Thyroid gland (tissue), 4 donors: ENCODE measurements around the gene DISC1. TPM values are rescaled to one million over a fixed set of nuclear protein-coding genes. Genes with fewer than 3 reads are reported as not detected.

Experiments
- DNase-seq, 2 donors: peaks; one replicate each; pipeline ENCODE4 v3.0.0-alpha.2; 2019
- H3K27ac ChIP-seq, 3 donors: fragments of 200-600 bp; sonication (generic); 1 replicate in 2 of 3; 2 replicates in 1 of 3; pipeline ENCODE4 v1.5.1; 2016 to 2019; ENCODE audit warnings: mild to moderate bottlenecking in 1 of 3, moderate library complexity in 1 of 3
- H3K27me3 ChIP-seq: fragments of 200-600 bp; sonication (generic); one replicate; pipeline ENCODE4 v1.5.1; 2019
- H3K36me3 ChIP-seq, 2 donors: fragments of 200-600 bp; sonication (generic); one replicate each; pipeline ENCODE4 v1.5.1; 2016 to 2019
- H3K4me1 ChIP-seq, 2 donors: fragments of 200-600 bp; sonication (generic); one replicate each; pipeline ENCODE4 v1.5.1; 2017 to 2019
- H3K4me3 ChIP-seq, 3 donors: fragments of 200-600 bp; sonication (generic); replicated peaks in 1 of 3; 1 replicate in 2 of 3; 2 replicates in 1 of 3; pipeline ENCODE4 v1.5.1; 2016; ENCODE audit warnings: mild to moderate bottlenecking in 1 of 3
- H3K9me3 ChIP-seq: fragments of 200-600 bp; sonication (generic); one replicate; pipeline ENCODE4 v1.5.1; 2017
- POLR2A ChIP-seq, 2 donors: fragments of 450-650 bp; IDR thresholded peaks; one replicate each; pipeline ENCODE4 v1.6.1; 2017; ENCODE audit warnings: antibody characterized with exemption in 2 of 2, mild to moderate bottlenecking in 2 of 2, moderate library complexity in 1 of 2
- WGBS, 2 donors: methylation state at CpG; one replicate each; pipeline ENCODE4 v1.1.5; 2017; 5-methylcytosine and 5-hydroxymethylcytosine counted together
- intact Hi-C: fragments of 100-400 bp; cut with DNase I; formaldehyde crosslinking; loops from one replicate; pipeline ENCODE4 v1.15.1; 2023
- total RNA-seq, 4 donors: library from RNA; depleted of rRNA; stranded (reverse); fragments of >200 nt; gene quantifications; one replicate each; pipeline ENCODE4 v1.2.3, GENCODE V29; 2016
- TF ChIP-seq, protein P1 (sequence below), 6 experiments: fragments of 200-600 bp in 3 of 6; fragments of 450-650 bp in 3 of 6; sonication (generic) in 3 of 6; IDR thresholded peaks; one replicate each; pipeline ENCODE4 v1.5.1; 2016 to 2019; ENCODE audit warnings: antibody characterized with exemption in 6 of 6, mild to moderate bottlenecking in 2 of 6, inconsistent platforms in 1 of 6, moderate library complexity in 1 of 6

The DISC1 gene
- total RNA-seq, 4 donors from 2014 or later, result 6.9 to 17.7 (median 9.8) TPM

DNA sequence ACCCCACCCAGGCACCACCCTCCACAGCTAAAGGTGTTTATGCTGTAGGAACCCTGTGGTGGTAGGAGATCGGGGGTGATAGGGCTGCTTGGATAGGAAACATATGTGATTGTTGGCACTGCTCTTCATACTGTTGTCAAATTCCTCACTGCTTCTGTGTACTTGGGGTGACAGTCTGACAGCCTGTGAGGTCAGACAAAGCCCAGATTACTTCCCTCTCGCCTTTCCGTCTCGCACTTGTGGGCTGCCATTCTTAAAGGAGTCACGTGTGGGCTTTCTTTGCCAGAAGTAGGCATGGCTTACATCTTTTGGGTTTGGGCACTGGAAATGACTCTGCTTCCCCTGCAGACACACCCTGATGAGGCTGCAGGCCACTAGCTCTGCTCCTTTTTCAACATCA is 363.8 kb downstream of the DISC1 start:
- H3K27ac ChIP-seq, result no peak overlapping the region
- H3K4me3 ChIP-seq, result no peak overlapping the region
- H3K9me3 ChIP-seq, result no peaks in the 10 kb centered on the region
- H3K4me1 ChIP-seq, result no peaks in the 10 kb centered on the region
- no peaks in the 10 kb centered on the region for H3K27me3 ChIP-seq
- DNase-seq, result no peak
- TF ChIP-seq, protein P1, sequence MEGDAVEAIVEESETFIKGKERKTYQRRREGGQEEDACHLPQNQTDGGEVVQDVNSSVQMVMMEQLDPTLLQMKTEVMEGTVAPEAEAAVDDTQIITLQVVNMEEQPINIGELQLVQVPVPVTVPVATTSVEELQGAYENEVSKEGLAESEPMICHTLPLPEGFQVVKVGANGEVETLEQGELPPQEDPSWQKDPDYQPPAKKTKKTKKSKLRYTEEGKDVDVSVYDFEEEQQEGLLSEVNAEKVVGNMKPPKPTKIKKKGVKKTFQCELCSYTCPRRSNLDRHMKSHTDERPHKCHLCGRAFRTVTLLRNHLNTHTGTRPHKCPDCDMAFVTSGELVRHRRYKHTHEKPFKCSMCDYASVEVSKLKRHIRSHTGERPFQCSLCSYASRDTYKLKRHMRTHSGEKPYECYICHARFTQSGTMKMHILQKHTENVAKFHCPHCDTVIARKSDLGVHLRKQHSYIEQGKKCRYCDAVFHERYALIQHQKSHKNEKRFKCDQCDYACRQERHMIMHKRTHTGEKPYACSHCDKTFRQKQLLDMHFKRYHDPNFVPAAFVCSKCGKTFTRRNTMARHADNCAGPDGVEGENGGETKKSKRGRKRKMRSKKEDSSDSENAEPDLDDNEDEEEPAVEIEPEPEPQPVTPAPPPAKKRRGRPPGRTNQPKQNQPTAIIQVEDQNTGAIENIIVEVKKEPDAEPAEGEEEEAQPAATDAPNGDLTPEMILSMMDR (IDR thresholded peaks at IDR 0.05), result no peak
- no peak for TF ChIP-seq POLR2A (IDR thresholded peaks at IDR 0.05)
- 70 to 91% methylated on average over 5 of the region's 5 CpGs for WGBS, 2 donors
- intact Hi-C loops, result no loop called here
- H3K36me3 ChIP-seq, result no peaks in the 10 kb centered on the region

- H3K9me3 ChIP-seq, result no peaks in the 10 kb centered on the region
- intact Hi-C loops, result no loop called here
- no peak for TF ChIP-seq POLR2A (IDR thresholded peaks at IDR 0.05)
- TF ChIP-seq, protein P1 (IDR thresholded peaks at IDR 0.05), result no peak
- no peaks in the 10 kb centered on the region for H3K36me3 ChIP-seq
- no peaks in the 10 kb centered on the region for H3K27me3 ChIP-seq
- no peaks in the 10 kb centered on the region for H3K4me1 ChIP-seq
- no peak overlapping the region for H3K27ac ChIP-seq
- WGBS, 2 donors, result 68 to 73% methylated on average over 8 of the region's 8 CpGs
- no peak overlapping the region for H3K4me3 ChIP-seq
- DNase-seq, result no peak
These were observed 364.6 kb downstream of the DISC1 start for GRCh38 chr1:231991231-231991630.

- no peaks in the 10 kb centered on the region for H3K36me3 ChIP-seq
- 87 to 91% methylated on average over 2 of the region's 2 CpGs for WGBS, 2 donors
- no peak for TF ChIP-seq POLR2A (IDR thresholded peaks at IDR 0.05)
- TF ChIP-seq, protein P1 (IDR thresholded peaks at IDR 0.05), result no peak
- no peak overlapping the region for H3K27ac ChIP-seq
- intact Hi-C loops, result no loop called here
- DNase-seq, result no peak
- H3K9me3 ChIP-seq, result no peaks in the 10 kb centered on the region
- H3K27me3 ChIP-seq, result no peaks in the 10 kb centered on the region
- no peaks in the 10 kb centered on the region for H3K4me1 ChIP-seq
- no peak overlapping the region for H3K4me3 ChIP-seq
These were observed 367.4 kb downstream of the DISC1 start for GRCh38 chr1:231993968-231994455.

DNA sequence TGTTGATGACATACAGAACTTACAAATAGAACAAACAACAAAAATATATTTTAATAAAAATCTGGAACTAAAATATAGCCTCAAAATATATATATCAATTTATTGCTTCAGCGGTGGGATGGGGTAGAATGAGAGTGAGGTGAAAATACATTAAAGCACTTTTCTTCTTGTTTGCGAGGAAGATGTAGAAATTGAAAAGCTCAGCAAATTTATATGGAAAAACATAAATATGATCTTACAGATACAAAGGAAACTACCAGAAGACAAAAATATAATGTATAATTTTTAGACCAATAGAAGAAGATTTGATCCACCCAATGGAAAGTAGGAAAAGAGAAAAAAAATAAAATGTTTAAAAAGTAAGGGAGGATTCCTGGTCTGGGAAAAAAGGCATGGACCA is 372.2 kb downstream of the DISC1 start:
- Histone ChIP-seq H3K4me1 (no peaks in the 10 kb centered on the region), H3K27me3 (no peaks in the 10 kb centered on the region), H3K27ac (no peak overlapping the region), H3K4me3 (no peak overlapping the region), H3K9me3 (no peaks in the 10 kb centered on the region), H3K36me3 (no peaks in the 10 kb centered on the region)
- WGBS, 2 donors, result 97% methylated on average over 2 of the region's 2 CpGs
- TF ChIP-seq, protein P1 (IDR thresholded peaks at IDR 0.05), result no peak
- TF ChIP-seq POLR2A (IDR thresholded peaks at IDR 0.05), result no peak
- intact Hi-C loops, result no loop called here
- no peak for DNase-seq

DNA sequence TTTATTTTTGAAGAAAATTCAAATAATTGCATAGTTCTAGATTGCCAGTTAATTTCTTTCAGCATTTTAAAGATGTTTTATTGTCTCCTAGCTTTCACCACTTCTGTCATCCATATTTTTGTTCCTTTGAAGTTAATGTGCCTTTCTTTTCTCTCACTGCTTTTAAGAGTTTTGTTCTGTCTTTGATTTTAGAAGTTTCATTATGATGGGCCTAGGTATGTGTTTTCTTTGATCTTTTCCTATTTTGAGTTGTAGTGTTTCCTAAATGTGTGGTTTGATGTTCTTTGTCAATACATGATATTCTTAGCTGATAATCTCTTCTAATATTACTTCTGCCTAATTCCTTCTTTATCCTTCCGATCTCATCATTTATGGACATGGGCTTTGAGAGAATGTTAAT is 378.7 kb downstream of the DISC1 start:
- no peaks in the 10 kb centered on the region for H3K36me3 ChIP-seq
- no peak overlapping the region for H3K4me3 ChIP-seq
- no peak overlapping the region for H3K27ac ChIP-seq
- DNase-seq, result no peak
- no peaks in the 10 kb centered on the region for H3K27me3 ChIP-seq
- H3K4me1 ChIP-seq, result no peaks in the 10 kb centered on the region
- no peaks in the 10 kb centered on the region for H3K9me3 ChIP-seq
- intact Hi-C loops, result no loop called here
- 66 to 93% methylated on average over 1 of the region's 1 CpG for WGBS, 2 donors
- no peak for TF ChIP-seq POLR2A (IDR thresholded peaks at IDR 0.05)
- TF ChIP-seq, protein P1 (IDR thresholded peaks at IDR 0.05), result no peak
